ENCODE results near the gene NDUFA7.
"Not testable (repeated sequence)": the region's sequence is repeated elsewhere in the genome, so short reads cannot be mapped to it uniquely, and the experiment has no call there.

NDUFA7 gene

GRCh38 chr19:8319807-8320520, 1.2 kb downstream of the NDUFA7 start:
- no peak for DNase-seq (ENCODE audit: low spot score)

- not testable (repeated sequence) for DNase-seq (ENCODE audit: low spot score)
These were observed 2.3 kb downstream of the NDUFA7 start for GRCh38 chr19:8318835-8319234.

- DNase-seq (ENCODE audit: low spot score): no peak
These were observed 4.6 kb downstream of the NDUFA7 start for GRCh38 chr19:8316351-8317125.

GRCh38 chr19:8314981-8315640, 6.1 kb downstream of the NDUFA7 start:
- not testable (repeated sequence) for DNase-seq (ENCODE audit: low spot score)

GRCh38 chr19:8311461-8312260, 9.5 kb downstream of the NDUFA7 start:
- DNase-seq (ENCODE audit: low spot score): no peak

- DNase-seq (ENCODE audit: low spot score): no peak
These were observed 10.7 kb downstream of the NDUFA7 start for GRCh38 chr19:8310342-8311055.

GRCh38 chr19:8308891-8309291, 12.3 kb downstream of the NDUFA7 start:
- DNase-seq (ENCODE audit: low spot score): no peak

GRCh38 chr19:8307965-8308866, 13.0 kb downstream of the NDUFA7 start, which contains the start of gene CD320:
Gene CD320, minus strand, starts transcription at chr19:8308358. Its CDS starts 68 bp downstream, at chr19:8308290.
- DNase-seq (ENCODE audit: low spot score): peak; percentile 94

- DNase-seq (ENCODE audit: low spot score): no peak
These were observed 13.7 kb downstream of the NDUFA7 start for GRCh38 chr19:8307400-8307964.

GRCh38 chr19:8306235-8307054, 14.7 kb downstream of the NDUFA7 start:
- no peak for DNase-seq (ENCODE audit: low spot score)

GRCh38 chr19:8305798-8306197, 15.4 kb downstream of the NDUFA7 start:
- DNase-seq (ENCODE audit: low spot score): no peak

- DNase-seq (ENCODE audit: low spot score): no peak
These were observed 16.1 kb downstream of the NDUFA7 start for GRCh38 chr19:8304841-8305621.

GRCh38 chr19:8302734-8303133, 18.4 kb downstream of the NDUFA7 start:
- DNase-seq (ENCODE audit: low spot score): no peak

- DNase-seq (ENCODE audit: low spot score): no peak
These were observed 18.9 kb downstream of the NDUFA7 start for GRCh38 chr19:8302357-8302691.

GRCh38 chr19:8291337-8291736, 29.8 kb downstream of the NDUFA7 start:
- DNase-seq (ENCODE audit: low spot score): not testable (repeated sequence)

- not testable (repeated sequence) for DNase-seq (ENCODE audit: low spot score)
These were observed 44.7 kb downstream of the NDUFA7 start for GRCh38 chr19:8276508-8276907.

GRCh38 chr19:8269724-8270123, 51.5 kb downstream of the NDUFA7 start:
- DNase-seq (ENCODE audit: low spot score): no peak

GRCh38 chr19:8265872-8266271, 55.3 kb downstream of the NDUFA7 start:
- no peak for DNase-seq (ENCODE audit: low spot score)
